Adipose tissue (tissue), 3 donors: ENCODE measurements around the gene TNRC6C. TPM values are rescaled to one million over a fixed set of nuclear protein-coding genes. Genes with fewer than 3 reads are reported as not detected.
"Not testable (repeated sequence)": the region's sequence is repeated elsewhere in the genome, so short reads cannot be mapped to it uniquely, and the experiment has no call there.

Experiments
- H3K27ac ChIP-seq: one replicate; pipeline ENCODE4 v1.5.1; 2013; ENCODE audit warnings: low read depth, low read length
- WGBS, 3 donors: extraction: QIAGEN DNeasy Blood & Tissue Kit; methylation state at CpG; one replicate each; pipeline ENCODE4 v1.1.7; 2013; 5-methylcytosine and 5-hydroxymethylcytosine counted together
- polyA plus RNA-seq, 3 donors: library from polyadenylated mRNA; stranded (reverse); fragments of 200-250 nt; gene quantifications; one replicate each; pipeline ENCODE4 v1.2.3, GENCODE V29; 2013
- donor health status: healthy with polysubstance abuse.
- donor health status: Bipolar disorder and iron deficiency.
- donor health status: healthy.

TNRC6C gene
- polyA plus RNA-seq, 3 donors, result 2.0 to 7.9 (median 5.5) TPM

DNA sequence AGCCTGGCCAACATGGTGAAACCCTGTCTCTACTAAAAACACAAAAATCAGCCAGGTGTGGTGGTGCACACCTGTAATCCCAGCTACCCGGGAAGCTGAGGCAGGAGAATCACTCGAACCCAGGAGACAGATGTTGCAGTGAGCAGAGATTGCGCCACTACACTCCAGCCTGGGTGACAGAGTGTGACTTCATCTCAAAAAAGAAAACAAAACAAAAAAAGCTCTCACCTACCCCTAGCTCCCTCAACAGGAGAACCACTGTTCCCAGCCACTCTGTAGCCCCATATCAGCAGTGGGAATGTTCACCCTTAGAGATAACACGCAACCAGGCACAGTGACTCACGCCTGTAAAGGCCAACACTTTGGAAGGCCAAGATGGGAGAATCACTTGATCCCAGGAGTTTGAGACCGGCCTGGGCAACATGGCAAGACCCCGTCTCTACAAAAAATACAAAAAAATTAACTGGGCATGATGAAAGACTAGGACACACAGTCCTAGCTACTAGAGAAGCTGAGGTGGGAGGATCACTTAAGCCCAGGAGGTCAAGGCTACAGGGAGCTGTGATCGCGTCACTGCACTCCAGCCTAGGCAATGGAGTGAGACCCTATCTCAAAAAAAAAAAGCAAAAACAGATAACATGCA, 177.5 kb downstream of the TNRC6C start:
- WGBS, 3 donors, result 88 to 95% (median 90%) methylated on average over 9 of the region's 9 CpGs
- H3K27ac ChIP-seq, result no peak overlapping the region

DNA sequence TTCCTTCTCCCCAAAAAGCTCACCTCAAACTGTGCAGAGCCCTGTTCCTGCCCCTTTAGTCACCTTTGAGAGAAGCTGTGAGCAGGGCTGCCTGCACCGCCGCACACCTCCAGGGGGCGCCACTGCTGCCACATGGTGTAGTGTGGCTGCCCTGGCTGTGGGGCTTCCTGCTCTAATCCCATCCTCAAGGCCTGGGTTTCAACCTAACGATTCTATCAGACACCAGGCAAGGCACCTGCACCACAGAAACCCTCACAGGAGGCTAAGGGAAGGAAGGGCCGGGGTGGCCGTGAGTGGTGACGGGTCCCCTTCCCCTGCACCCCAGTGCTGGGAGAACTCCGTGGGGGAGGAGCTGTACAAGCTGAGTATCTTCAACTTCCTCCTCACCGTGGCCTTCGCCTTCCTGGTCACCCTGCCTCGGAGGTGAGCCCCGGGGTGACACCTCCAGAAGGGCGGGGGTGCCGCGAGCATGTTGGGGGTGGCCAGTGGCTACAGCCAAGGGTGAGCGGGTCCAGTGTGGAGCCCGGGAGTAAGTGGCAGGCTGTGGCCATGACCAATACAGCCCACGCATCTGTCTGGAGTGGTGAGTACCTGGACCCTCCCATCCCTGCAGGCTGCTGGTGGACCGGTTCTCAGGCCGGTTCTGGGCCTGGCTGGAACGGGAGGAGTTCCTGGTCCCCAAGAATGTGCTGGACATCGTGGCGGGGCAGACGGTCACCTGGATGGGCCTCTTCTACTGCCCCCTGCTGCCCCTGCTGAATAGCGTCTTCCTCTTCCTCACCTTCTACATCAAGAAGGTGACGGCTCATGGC, 179.1 kb downstream of the TNRC6C start:
- 54 to 64% (median 57%) methylated on average over 26 of the region's 26 CpGs for WGBS, 3 donors

DNA sequence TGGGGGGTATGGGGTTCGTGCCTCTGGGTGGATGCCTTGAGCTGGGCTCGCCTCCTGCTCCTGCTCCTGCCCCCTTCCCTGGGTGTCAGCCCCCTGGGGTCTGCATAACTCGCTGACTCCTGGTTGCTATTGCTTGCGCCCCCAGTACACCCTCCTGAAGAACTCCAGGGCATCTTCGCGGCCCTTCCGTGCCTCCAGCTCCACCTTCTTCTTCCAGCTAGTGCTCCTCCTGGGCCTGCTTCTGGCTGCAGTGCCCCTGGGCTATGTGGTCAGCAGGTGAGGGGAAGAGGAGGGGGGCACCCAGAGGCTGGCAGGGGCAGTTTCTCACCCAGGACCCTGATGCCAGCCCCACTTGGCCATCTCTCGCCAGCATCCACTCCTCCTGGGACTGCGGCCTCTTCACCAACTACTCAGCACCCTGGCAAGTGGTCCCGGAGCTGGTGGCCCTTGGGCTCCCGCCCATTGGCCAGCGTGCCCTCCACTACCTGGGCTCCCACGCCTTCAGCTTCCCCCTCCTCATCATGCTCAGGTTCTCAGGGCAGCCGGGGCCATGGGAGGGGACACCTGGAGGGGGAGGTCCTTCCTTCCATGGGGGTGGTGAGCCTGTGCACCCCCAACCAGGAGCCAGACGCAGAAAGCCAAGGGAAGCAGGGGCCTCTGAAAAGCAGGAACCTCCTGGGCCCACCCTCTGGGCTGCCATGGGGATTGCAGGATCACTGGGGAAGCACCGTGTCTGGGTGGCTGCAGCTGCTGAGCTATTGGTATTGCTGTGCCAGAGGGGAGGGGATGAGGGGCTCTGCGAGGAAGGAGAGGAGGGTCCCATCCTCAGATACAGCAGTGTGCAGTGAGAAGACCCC, 179.9 kb downstream of the TNRC6C start:
- no peak overlapping the region for H3K27ac ChIP-seq
- WGBS, 3 donors, result 82 to 85% (median 83%) methylated on average over 17 of the region's 17 CpGs

More for the DNA sequence above, 179.1 kb downstream of the TNRC6C start:
- no peak overlapping the region for H3K27ac ChIP-seq

DNA sequence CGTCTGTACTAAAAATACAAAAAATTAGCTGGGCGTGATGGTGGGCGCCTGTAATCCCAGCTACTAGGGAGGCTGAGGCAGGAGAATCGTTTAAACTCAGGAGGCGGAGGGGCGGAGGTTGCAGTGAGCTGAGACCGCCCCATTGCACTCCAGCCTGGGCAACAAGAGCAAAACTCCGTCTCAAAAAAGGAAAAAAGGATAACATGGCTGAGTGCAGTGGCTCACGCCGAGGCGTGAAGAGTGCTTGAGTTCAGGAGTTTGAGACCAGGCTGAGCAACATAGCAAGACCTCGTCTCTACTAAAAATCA, 181.3 kb downstream of the TNRC6C start:
- 85 to 92% (median 89%) methylated on average over 12 of the region's 12 CpGs for WGBS, 3 donors
- not testable (repeated sequence) for H3K27ac ChIP-seq

DNA sequence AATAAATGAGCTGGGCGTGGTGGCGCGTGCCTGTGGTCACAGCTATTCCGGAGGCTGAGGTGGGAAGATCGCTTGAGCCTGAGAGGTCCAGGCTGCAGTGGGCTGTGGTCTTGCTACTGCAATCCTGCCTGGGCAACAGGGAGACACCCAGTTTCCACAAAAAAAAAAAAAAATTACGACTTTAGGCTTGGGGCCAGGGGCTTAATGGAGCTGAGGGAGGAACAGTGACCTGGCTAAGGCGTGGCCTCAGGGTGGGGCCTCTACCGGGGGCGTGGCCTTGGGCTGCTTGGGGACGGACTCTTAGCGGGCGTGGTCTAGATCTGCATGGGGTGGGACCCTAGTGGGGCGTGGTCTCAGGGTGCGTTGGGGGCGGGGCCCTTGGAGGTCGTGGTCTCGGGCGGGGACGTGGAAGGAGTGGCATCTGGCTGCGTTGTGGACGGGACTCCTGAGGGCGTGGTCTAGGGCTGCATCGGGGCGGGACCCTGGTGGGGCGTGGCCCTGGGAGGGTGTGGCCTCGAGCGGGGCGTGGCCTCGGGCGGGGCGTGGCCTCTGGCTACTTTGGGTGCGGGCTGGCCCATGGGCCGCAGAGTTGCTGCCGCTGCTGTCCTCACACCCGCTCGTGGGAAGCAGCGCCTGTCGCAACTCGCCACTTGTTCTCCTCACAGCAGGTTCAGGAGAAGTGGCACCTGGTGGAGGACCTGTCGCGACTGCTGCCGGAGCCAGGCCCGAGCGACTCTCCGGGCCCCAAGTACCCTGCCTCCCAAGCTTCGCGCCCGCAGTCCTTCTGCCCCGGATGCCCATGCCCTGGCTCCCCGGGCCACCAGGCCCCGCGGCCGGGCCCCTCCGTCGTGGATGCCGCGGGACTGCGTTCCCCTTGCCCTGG, 181.9 kb downstream of the TNRC6C start:
- H3K27ac ChIP-seq, result no peak overlapping the region
- 25 to 29% (median 29%) methylated on average over 46 to 58 of the region's 58 CpGs for WGBS, 3 donors

DNA sequence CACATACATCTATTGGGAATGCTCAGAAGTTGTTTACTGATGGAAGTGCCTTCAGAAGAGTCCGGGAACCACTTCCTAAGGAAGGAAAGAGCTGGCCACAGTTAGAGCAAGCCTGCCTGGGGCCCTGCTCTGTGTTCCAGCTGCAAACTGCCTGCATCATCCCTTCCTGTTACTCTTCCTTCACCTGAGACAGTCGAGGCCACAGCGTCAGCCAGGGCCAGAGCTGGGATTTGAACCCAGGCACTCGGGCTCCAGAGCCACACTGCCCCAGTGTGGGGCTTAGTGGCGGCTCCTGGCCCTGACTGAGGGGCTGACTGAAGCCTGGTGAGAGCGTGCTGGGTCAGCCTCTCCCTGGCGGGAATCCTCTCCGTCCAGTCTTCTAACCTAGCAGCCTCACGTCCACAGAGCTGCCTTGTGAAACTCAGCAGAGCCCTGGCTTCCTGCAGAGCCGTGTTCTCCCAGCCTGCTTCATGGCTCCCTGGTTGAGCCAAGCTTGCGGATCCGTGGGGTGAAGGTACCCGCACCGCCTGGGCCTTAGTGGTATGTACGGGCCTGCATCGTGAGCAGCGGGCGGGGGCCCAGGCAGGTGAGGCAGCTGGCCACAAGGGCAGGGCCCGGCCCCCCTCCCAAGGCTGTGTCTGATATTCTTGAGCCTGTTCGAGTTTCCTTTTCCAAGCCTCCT, 183.1 kb downstream of the TNRC6C start:
- 74 to 81% (median 78%) methylated on average over 20 of the region's 20 CpGs for WGBS, 3 donors
- no peak overlapping the region for H3K27ac ChIP-seq

DNA sequence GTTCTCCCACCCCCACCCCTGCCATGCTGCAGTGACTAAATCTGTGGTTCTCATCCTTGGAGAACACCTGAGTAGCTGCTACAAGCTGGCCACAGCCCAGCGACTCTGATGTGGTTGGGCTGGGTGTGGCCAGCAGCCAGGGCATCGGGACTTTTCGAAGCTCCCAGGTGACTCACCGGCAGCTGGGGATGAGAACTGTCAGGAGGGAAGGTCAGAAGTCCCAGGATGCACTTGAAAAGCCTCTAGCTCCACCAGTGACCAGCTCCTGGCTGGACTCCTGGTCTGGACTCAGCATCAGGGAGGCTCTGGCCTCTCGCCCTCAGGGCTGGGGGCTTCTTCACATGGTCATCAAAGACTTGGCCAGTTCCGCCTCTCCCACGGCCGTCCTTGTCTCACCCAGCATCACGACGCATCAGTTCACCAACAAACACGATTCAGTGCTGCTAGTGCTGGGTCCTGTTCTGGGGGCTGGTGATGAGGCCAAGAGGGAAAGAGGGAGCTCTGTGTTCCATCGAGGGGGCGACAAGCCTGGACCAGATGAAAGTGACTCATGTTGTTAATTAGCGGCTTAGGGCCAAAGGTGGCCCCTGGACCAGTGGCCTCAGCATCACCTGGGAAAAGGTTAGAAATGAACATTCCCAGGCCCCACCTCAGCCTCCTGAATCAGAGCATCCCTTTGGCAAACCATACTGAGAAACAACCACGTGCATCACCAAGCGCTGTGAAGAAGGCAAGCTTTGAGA, 183.8 kb downstream of the TNRC6C start:
- no peak overlapping the region for H3K27ac ChIP-seq
- 76 to 83% (median 79%) methylated on average over 16 of the region's 16 CpGs for WGBS, 3 donors

DNA sequence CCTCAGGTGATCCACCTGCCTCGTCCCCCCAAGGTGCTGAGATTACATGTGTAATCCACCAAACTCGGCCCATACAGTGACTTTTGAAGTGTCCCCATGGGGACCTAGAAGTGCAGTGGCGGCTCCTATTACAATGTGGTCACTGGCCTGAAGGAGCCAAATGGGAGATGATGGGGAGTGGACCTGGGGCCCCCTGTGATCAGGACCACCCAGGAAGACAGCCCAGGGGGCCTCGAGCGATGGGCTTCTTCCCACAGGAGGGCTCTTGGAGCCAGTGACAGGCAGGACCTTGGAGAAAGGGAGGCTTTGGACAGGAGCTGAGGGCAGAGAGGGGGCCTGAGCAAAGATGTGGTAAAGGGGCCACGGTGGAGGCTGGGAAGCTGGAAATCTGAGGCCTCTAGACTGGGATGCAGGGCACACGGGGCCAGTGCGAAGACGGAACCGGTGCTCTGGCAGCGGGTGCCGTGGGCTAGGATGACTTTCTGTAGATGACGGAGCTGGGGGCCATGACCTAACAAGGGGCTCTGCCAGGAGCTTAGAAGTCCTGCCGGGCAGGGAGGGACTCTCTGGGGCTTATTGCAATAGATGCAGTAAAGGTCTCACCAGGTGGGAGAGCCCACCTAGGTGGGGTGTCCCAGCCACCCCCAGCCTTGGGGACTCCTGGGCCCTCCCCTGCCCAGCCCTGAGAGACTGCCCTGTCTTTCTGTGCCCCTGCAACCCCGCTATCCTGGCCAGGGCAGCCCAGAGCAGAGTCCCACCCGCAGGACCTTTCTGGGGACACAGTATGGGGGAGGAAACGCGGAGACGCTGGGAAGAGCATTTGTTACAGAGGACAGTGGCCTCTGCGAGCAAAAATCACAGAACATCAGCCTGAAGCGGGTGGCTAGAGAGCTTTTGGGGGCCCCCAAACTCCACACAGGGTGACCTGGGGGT, 185.0 kb downstream of the TNRC6C start:
- 88 to 90% (median 88%) methylated on average over 21 of the region's 21 CpGs for WGBS, 3 donors
- H3K27ac ChIP-seq, result no peak overlapping the region

DNA sequence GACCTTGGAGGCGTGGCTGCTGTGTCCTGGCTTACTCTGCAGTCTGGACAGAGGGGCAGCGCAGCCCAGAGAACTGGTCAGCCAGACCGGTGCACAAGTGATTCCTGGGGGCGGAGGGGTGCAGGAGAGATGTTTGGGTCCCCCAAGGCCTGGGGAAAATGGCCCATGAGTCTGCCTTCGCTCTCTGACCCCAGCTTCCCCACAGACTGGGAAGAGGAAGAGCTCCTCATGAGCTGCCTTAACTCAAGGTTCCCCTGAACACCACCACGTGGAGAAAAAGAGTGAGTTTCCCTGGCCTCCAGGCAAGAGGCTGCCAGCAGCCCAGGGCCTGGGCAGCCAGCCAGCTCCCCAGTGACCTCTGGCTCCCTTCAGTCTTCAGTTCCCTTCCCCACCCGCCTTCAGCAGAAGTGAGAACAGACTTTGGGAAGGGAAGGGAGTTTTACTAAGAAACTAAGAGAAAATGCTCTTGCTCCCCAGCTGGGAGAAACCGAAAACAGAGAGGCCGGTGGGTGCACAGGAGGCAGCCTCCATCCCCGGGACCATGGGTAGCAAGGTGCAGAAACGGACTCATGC, 185.7 kb downstream of the TNRC6C start:
- WGBS, 3 donors, result 30 to 36% (median 35%) methylated on average over 11 of the region's 11 CpGs
- no peak overlapping the region for H3K27ac ChIP-seq

DNA sequence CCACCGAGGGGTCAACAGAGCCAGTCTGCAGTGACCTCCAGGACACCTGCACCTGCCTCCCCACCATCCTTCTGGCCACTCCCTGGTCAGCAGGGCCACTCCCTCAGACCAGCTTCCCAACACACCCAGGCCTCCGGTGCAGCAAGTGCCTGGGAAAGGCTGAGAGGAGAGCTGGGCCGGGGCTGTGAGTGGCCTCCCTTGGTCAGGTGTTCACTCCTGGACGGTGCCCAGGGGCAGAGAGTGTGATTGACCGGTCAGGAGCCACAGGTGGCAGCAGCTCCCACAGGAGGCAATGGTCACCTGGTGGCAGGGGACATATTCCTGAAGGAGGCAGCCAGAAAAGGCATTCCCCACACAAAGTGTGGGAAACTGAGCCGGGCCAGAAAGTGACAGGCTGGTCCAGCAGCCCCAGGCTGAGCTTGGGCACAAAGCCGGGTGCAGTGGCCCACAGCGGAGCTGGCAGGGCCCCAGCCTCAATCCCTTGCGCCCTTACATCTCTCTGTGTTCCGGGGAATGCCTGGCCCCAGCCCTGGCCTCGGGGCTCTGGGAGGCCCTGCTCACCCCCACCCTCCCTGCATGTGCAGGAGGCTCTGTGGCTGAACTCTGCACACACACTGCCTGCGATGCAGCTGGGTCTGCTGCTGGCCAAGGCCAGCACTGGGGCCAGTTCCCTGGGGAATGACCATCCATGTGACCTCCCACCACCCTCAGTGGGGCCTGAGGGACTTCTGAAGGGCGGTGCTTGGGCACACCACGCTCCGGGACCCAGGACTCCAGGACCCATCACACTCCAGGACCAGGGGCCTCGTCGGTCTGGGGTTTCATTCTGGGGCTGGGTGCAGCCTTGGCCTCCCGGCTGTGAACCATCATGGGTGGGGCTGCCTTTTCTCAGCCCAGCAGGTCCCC, 186.5 kb downstream of the TNRC6C start:
- no peak overlapping the region for H3K27ac ChIP-seq
- WGBS, 3 donors, result 22 to 56% (median 47%) methylated on average over 18 of the region's 18 CpGs

DNA sequence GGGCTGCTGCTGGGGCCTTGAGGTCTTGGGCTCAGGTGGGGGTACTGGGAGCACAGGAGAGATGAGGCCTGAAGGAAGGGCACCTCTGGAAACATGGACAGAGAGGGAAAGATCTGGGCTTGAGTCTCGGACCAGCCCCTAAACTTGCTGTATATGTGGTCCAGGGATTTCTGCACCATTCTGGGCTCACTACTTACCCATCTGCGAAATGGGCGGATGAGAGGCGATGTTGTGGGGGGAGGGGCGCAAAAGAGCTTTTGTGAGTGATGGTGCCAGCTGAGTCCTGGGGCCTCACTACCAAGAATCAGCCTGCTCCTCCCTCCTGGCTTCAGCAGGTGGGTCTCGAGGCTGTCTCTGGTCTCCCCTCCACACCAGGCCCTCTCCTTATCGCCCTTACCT, 188.0 kb downstream of the TNRC6C start:
- H3K27ac ChIP-seq, result no peak overlapping the region

DNA sequence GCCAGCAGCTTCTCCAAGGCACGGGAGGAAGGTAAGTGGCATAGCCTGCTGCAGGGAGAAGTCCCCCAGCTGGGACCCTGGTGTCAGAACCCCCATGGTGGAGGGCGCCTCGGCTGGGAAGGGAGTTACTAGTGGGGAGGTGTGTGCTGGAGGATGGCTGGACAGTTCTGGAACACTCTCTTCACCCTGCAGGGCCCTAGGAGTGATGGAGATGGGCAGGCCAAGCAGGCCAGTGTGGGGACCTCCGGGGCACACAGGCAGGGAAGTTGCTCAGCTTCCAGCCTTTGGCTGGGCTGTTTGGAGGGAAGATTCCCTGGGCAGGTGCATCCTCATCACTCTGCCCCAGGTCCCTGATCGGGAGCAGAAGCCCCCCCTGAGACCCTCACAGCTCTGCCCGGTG, 188.4 kb downstream of the TNRC6C start:
- 85 to 90% (median 90%) methylated on average over 6 of the region's 6 CpGs for WGBS, 3 donors
- H3K27ac ChIP-seq, result no peak overlapping the region

More for the DNA sequence above, 188.0 kb downstream of the TNRC6C start:
- 92 to 99% (median 94%) methylated on average over 7 of the region's 7 CpGs for WGBS, 3 donors

DNA sequence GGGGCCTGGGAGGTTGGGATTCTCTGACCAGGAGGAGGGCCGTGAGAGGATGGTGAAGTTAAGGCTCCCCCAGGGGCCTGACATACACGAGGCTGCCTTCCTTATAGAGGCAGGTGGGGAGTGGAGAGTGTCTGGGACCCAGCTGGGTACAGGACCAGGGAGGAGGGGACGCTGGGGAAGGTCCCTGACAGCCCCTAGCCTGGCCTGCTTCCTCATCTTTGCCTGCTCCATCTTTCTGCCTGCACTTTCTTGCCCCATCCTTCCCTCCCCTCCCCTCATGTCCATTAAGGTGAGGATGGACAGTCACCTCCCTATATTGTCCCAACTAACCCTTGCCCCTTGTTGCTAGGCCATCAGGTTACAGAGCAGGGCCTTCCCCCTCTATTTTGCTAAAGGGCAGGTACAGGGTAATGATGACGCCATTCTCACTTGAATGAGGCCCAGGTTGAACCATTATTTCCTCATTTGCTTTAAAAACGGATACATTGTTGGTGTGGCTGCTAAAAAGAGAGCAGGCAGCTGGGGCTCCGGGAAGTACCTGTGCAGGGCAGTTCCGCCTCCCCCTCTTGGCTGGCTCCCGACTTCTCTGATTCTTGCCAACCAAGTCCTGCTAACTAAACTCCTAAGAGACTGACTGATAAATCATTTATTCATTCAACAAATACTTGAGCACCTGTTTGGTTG, 189.0 kb downstream of the TNRC6C start:
- H3K27ac ChIP-seq, result no peak overlapping the region
- 51 to 61% (median 53%) methylated on average over 8 of the region's 8 CpGs for WGBS, 3 donors

DNA sequence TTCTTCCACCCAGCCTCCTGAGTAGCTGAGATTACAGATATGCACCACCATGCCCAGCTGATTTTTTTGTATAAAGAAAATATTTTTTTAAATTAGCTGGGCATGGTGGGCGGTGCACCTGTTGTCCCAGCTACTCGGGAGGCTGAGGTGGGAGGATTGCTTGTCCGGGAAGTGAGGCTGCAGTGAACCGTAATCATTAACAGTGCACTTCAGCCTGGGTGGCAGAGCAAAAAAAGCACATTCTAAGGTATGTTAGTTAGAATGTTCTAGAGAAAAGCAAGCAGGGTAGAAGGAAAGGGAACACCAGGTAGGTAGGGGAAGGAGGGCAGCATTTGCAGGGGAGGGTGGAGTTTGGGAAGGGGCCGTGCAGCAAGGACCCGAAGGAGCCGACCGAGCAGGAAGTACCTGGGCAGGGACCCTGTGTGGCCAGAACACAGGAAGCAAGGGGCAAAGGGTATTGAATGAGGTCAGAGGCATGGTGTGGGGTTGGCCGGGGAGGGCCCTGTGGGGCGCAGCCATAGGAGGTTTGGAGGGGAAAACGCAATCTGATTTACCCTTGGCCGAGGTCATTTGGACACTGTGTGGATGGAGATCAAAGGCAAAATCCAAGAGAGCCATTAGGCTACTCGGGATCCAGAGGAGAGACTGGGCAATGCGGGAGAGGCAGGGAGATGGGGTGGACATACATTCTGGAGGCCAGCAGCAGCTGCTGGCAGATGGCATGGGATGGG, 189.9 kb downstream of the TNRC6C start:
- H3K27ac ChIP-seq, result no peak overlapping the region
- 72 to 73% (median 72%) methylated on average over 14 of the region's 14 CpGs for WGBS, 3 donors
